GM12873 (cell line): Measurements from ENCODE around the gene PRLHR.

Source experiments
- TF ChIP-seq, protein P1 (sequence below): IDR thresholded peaks from 2 replicates; pipeline ENCODE4 v1.5.1; 2012; ENCODE audit warnings: low read depth, mild to moderate bottlenecking, moderate library complexity, low read length, control low read depth; ENCODE audit not compliant: insufficient read depth; ENCODE audit errors: missing control alignments

PRLHR gene

GRCh38 chr10:118596426-118597124, 1.1 kb upstream of the PRLHR start:
- TF ChIP-seq, protein P1, sequence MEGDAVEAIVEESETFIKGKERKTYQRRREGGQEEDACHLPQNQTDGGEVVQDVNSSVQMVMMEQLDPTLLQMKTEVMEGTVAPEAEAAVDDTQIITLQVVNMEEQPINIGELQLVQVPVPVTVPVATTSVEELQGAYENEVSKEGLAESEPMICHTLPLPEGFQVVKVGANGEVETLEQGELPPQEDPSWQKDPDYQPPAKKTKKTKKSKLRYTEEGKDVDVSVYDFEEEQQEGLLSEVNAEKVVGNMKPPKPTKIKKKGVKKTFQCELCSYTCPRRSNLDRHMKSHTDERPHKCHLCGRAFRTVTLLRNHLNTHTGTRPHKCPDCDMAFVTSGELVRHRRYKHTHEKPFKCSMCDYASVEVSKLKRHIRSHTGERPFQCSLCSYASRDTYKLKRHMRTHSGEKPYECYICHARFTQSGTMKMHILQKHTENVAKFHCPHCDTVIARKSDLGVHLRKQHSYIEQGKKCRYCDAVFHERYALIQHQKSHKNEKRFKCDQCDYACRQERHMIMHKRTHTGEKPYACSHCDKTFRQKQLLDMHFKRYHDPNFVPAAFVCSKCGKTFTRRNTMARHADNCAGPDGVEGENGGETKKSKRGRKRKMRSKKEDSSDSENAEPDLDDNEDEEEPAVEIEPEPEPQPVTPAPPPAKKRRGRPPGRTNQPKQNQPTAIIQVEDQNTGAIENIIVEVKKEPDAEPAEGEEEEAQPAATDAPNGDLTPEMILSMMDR: no peak

- TF ChIP-seq, protein P1: no peak
Measured at GRCh38 chr10:118595064-118595420, 406 bp downstream of the PRLHR start.

GRCh38 chr10:118594392-118595063, 920 bp downstream of the PRLHR start:
- TF ChIP-seq, protein P1: peak; percentile 31

- TF ChIP-seq, protein P1: no peak
Measured at GRCh38 chr10:118592675-118593330, 2.6 kb downstream of the PRLHR start.

GRCh38 chr10:118590334-118590733, 5.1 kb downstream of the PRLHR start:
- TF ChIP-seq, protein P1: no peak

DNA sequence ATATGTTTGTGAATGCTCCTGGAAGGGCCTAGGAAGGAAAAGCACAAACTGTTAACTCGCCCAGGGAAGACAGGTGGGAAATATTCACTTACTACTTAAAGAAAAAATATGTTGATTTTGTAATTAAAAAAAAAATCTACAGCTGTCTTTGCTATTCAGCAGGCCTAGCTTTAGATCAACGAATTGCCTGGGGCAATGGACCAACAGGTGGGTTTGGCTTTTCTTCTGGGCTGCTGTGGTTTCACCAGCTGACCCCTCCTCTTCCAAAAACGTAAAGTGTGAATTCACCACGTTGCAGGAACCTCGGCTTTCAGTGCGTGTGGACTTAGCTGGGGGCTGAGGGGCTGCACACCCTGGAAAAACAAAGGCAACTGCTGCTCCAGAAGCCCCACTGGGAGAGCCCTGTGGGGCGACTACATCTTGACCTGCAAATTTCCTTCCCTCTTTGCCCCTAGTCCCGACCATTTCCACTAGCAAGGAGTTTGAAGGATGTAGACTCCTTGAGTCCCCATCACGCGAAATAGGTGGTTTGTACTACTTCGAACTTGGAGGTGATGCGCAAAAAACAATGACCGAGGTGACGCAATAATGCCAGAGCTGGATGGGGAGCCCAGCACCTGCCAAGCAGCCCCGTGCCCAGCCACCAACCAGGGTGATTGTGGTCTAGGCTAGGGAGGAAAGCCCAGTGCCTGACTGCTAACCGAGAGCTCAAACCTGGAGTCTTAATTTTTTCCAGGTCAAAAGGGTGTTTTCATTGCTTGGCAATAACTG, 7.4 kb downstream of the PRLHR start:
- TF ChIP-seq, protein P1: no peak

GRCh38 chr10:118586911-118587310, 8.5 kb downstream of the PRLHR start:
- TF ChIP-seq, protein P1: no peak
